Measurements from ENCODE around the gene MPV17L2.

- TF ChIP-seq EP300 (conservative IDR thresholded peaks at IDR 0.05; ENCODE audit: poor library complexity, severe bottlenecking) (no peak), CTCF (IDR thresholded peaks at IDR 0.05; ENCODE audit: poor library complexity, severe bottlenecking) (no peak), REST (IDR thresholded peaks at IDR 0.05; ENCODE audit: borderline replicate concordance) (no peak), SMC3 (conservative IDR thresholded peaks at IDR 0.05; ENCODE audit: poor library complexity) (no peak), EZH2 (IDR thresholded peaks at IDR 0.05; ENCODE audit: borderline replicate concordance, insufficient read depth, low read length, poor library complexity, severe bottlenecking) (no peak), POLR2AphosphoS5 (IDR thresholded peaks at IDR 0.05) (no peak), RAD21 (conservative IDR thresholded peaks at IDR 0.05) (no peak), TAF1 (IDR thresholded peaks at IDR 0.05; ENCODE audit: low read depth) (no peak)
Measured at GRCh38 chr19:18157465-18158063, 35.5 kb upstream of the MPV17L2 start.
